Osteocyte (in vitro differentiated cells): ENCODE data around the gene HAPLN3. TPM values are rescaled to one million over a fixed set of nuclear protein-coding genes. Genes with fewer than 3 reads are reported as not detected.

Experiments used
- DNase-seq: peaks from one replicate; pipeline ENCODE4 v3.0.0; 2021; ENCODE audit warnings: mixed read lengths; ENCODE audit not compliant: unreplicated experiment; ENCODE audit errors: extremely low spot score
- H3K27ac Mint-ChIP-seq: one replicate; pipeline ENCODE4 v1.8.0; 2021; ENCODE audit warnings: mild to moderate bottlenecking, mixed read lengths; ENCODE audit not compliant: unreplicated experiment
- H3K27me3 Mint-ChIP-seq: one replicate; pipeline ENCODE4 v1.8.0; 2021; ENCODE audit warnings: mixed read lengths; ENCODE audit not compliant: unreplicated experiment
- H3K36me3 Mint-ChIP-seq: one replicate; pipeline ENCODE4 v1.8.0; 2021; ENCODE audit warnings: mixed read lengths; ENCODE audit not compliant: unreplicated experiment
- H3K4me1 Mint-ChIP-seq: one replicate; pipeline ENCODE4 v1.8.0; 2021; ENCODE audit warnings: mixed read lengths; ENCODE audit not compliant: unreplicated experiment
- H3K4me3 Mint-ChIP-seq: one replicate; pipeline ENCODE4 v1.8.0; 2021; ENCODE audit warnings: mild to moderate bottlenecking, moderate library complexity, mixed read lengths; ENCODE audit not compliant: unreplicated experiment
- H3K9me3 Mint-ChIP-seq: one replicate; pipeline ENCODE4 v1.8.0; 2021; ENCODE audit warnings: mixed read lengths; ENCODE audit not compliant: unreplicated experiment
- total RNA-seq: library from RNA; stranded (reverse); gene quantifications from 2 replicates; pipeline ENCODE4 v1.2.1, GENCODE V29; 2021
- TF ChIP-seq, protein P1 (sequence below): fragments of 200-600 bp; sonication (generic); IDR thresholded peaks from 2 replicates; pipeline ENCODE4 v1.5.0; 2021; ENCODE audit warnings: antibody characterized with exemption, mild to moderate bottlenecking, moderate library complexity

Gene HAPLN3
- total RNA-seq, 1 donor from 2014 or later: 41.3 TPM

DNA sequence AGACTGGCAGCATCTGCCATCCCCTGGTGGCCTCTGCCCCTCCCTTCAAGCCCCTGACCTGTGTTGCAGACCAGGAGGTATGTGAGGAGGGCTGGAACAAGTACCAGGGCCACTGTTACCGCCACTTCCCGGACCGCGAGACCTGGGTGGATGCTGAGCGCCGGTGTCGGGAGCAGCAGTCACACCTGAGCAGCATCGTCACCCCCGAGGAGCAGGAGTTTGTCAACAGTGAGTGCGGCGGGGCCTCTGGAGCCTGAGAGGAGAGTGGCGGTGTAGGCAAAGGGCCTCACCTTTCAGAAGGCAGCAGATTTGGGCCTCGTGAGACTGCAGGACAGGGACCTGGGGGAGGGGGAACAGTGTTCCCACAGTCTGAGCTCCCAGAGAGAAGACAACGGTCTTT lies 24.0 kb downstream of the HAPLN3 start:
- Mint-ChIP-seq H3K27ac (no peak overlapping the region), H3K4me3 (no peak overlapping the region), H3K27me3 (peaks cover 12% of the 10 kb centered on the region), H3K4me1 (no peaks in the 10 kb centered on the region), H3K9me3 (no peaks in the 10 kb centered on the region), H3K36me3 (no peaks in the 10 kb centered on the region)
- TF ChIP-seq, protein P1, sequence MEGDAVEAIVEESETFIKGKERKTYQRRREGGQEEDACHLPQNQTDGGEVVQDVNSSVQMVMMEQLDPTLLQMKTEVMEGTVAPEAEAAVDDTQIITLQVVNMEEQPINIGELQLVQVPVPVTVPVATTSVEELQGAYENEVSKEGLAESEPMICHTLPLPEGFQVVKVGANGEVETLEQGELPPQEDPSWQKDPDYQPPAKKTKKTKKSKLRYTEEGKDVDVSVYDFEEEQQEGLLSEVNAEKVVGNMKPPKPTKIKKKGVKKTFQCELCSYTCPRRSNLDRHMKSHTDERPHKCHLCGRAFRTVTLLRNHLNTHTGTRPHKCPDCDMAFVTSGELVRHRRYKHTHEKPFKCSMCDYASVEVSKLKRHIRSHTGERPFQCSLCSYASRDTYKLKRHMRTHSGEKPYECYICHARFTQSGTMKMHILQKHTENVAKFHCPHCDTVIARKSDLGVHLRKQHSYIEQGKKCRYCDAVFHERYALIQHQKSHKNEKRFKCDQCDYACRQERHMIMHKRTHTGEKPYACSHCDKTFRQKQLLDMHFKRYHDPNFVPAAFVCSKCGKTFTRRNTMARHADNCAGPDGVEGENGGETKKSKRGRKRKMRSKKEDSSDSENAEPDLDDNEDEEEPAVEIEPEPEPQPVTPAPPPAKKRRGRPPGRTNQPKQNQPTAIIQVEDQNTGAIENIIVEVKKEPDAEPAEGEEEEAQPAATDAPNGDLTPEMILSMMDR: no peak
- no peak for DNase-seq

DNA sequence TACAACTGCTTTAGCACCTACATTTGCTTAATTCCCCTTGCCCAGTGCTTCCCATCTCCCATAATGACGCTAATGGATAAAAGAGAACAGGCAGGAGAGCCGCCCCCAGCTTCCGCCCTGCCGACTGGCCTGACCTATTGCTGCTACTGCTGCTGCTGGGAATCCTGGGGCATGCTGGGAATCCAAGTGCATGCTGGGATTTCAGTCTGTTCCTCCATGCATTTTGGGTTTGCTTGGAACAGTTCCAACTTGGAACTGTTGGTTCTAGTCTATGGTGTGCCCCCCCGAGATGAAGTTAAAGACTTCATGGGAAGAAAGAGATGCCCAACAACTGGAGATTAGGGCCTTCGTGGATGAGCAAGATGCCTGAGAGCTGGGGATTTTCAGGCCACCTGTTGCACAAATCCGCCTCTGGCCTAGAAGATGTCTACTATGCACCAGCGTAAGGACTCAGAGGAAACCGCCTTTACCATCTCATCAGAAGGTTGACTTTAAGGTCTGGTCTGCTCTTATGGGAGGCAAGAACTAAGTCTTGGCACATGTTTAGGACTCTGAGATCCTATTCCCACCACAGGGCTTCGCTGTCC lies 29.0 kb downstream of the HAPLN3 start:
- no peak overlapping the region for H3K4me3 Mint-ChIP-seq
- no peaks in the 10 kb centered on the region for H3K4me1 Mint-ChIP-seq
- H3K36me3 Mint-ChIP-seq: no peaks in the 10 kb centered on the region
- no peaks in the 10 kb centered on the region for H3K9me3 Mint-ChIP-seq
- TF ChIP-seq, protein P1: no peak
- H3K27ac Mint-ChIP-seq: no peak overlapping the region
- no peak for DNase-seq
- H3K27me3 Mint-ChIP-seq: peaks cover 11% of the 10 kb centered on the region

DNA sequence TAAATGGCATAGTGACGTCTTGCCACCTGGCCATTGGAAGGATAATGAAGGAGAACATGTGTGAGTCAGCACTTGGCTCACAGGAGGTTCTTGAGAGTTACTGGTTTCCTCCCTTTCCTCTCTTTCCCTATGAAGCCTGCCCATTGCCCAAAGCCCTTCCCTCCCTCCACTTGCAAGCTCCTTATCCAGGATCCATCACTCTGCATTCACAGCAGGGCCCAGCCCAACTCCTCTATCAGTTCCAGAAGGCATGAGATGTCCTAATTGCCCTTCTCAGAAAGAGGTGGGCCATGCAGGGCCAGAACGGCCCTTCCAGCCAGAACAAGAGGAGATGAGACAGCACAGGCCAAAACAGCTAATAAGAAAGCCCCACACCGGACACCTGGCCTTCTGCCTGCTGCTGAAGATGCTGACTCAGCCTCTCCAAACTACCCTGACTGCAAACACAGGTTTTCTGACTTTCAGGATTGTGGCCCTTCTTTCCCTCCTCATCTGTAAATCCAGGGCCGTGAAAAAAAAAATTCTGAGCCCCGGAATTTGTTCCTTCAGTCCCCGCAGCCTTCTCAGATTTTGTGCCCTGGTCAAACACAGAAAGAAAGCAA lies 29.7 kb downstream of the HAPLN3 start:
- TF ChIP-seq, protein P1: no peak
- Mint-ChIP-seq H3K27me3 (peaks cover 11% of the 10 kb centered on the region), H3K4me3 (no peak overlapping the region), H3K36me3 (no peaks in the 10 kb centered on the region), H3K4me1 (no peaks in the 10 kb centered on the region), H3K27ac (no peak overlapping the region), H3K9me3 (no peaks in the 10 kb centered on the region)
- no peak for DNase-seq

DNA sequence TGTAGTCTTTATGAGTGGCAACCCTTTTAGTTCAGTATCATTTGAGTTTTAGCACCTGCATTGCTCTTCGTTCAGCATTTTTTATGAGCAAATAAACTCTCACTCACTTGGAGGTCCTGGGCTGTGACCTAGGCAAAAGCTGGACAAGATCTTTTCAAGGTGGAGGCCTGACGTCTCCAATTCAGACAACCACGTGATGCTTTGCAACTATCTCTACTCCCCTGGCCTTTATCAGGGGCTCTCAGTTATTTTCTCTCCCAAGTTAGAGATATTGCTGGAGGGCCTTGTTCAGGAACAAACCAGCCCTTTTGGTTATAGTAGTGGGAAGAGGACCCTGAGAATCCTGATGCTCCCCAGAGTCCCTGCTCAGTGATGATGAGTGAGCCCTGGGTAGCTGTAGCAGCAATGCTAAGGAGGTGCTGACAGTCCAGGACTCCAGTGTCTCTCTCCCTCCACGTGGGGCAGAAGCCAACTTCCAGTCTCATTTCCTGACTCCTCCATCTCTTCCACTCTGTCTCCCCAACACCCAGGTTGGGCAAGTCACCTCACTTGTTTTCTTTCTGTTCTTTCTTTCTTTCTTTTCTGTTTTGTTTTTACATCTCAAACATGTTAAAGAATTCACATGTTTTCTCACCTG lies 30.4 kb downstream of the HAPLN3 start:
- DNase-seq: no peak
- TF ChIP-seq, protein P1: no peak

DNA sequence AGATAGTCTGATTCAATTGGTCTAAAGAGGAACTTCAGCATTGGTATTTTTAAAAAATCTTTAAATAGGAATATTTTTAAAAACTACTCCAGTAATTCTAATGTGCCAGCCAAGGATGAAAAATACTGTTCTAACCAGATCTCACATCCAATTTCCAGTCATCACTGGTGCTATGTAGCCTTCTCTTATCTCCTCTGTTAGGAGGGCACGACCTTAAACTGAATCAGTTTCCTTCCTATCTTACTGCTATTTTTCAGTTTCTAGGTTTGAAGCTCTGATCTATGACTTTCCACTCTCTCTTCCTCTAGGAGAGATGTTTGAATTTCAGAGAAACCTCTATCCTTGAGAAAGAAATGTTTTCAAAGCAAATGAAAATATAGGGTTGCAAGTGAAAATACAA lies 31.9 kb downstream of the HAPLN3 start:
- H3K27ac Mint-ChIP-seq: no peak overlapping the region
- no peak for DNase-seq
- no peaks in the 10 kb centered on the region for H3K36me3 Mint-ChIP-seq
- H3K4me1 Mint-ChIP-seq: no peaks in the 10 kb centered on the region
- peaks cover 13% of the 10 kb centered on the region for H3K27me3 Mint-ChIP-seq
- no peak overlapping the region for H3K4me3 Mint-ChIP-seq
- H3K9me3 Mint-ChIP-seq: no peaks in the 10 kb centered on the region
- TF ChIP-seq, protein P1: no peak

More for the DNA sequence above, 30.4 kb downstream of the HAPLN3 start:
- H3K9me3 Mint-ChIP-seq: no peaks in the 10 kb centered on the region
- H3K4me1 Mint-ChIP-seq: no peaks in the 10 kb centered on the region
- H3K36me3 Mint-ChIP-seq: no peaks in the 10 kb centered on the region
- no peak overlapping the region for H3K27ac Mint-ChIP-seq
- H3K4me3 Mint-ChIP-seq: no peak overlapping the region
- H3K27me3 Mint-ChIP-seq: peaks cover 11% of the 10 kb centered on the region
